Natural killer cell (primary cell): Measurements from ENCODE around the gene S100A12. TPM values are rescaled to one million over a fixed set of nuclear protein-coding genes. Genes with fewer than 3 reads are reported as not detected.

Source experiments
- ATAC-seq, 3 donors: fragments of 150-1000 bp in 2 of 3; fragments of 200-7000 bp in 1 of 3; cut with Tn5 transposase; 1 replicate in 1 of 3; 2 replicates in 2 of 3; pipeline ENCODE4 v1.10.0; 2021; ENCODE audit warnings: mild to moderate bottlenecking in 2 of 3, moderate library complexity in 2 of 3
- DNase-seq, 2 donors: peaks; one replicate each; pipeline versions ENCODE4 v3.0.0 to v3.0.0-alpha.2; 2013 to 2021; ENCODE audit warnings: mixed read lengths in 1 of 2
- H3K27ac ChIP-seq: one replicate; pipeline ENCODE4 v1.5.1; 2013; ENCODE audit warnings: mild to moderate bottlenecking, low read length
- H3K27me3 ChIP-seq: one replicate; pipeline ENCODE4 v1.6.1; 2013; ENCODE audit warnings: low read length; ENCODE audit not compliant: control insufficient read depth, insufficient read depth
- H3K36me3 ChIP-seq: one replicate; pipeline ENCODE4 v1.6.1; 2013; ENCODE audit warnings: low read length; ENCODE audit not compliant: control insufficient read depth, insufficient read depth
- H3K4me1 ChIP-seq: one replicate; pipeline ENCODE4 v1.6.1; 2013; ENCODE audit warnings: low read length; ENCODE audit not compliant: control insufficient read depth, insufficient read depth
- H3K4me3 ChIP-seq: one replicate; pipeline ENCODE4 v1.5.1; 2013; ENCODE audit warnings: low read length
- H3K9me3 ChIP-seq: one replicate; pipeline ENCODE4 v1.6.1; 2013; ENCODE audit warnings: low read length; ENCODE audit not compliant: control insufficient read depth, insufficient read depth
- H3K27ac Mint-ChIP-seq, 2 donors: one replicate each; pipeline ENCODE4 v1.8.0; 2022; ENCODE audit warnings: mild to moderate bottlenecking in 2 of 2, mixed read lengths in 2 of 2, moderate library complexity in 1 of 2
- H3K27me3 Mint-ChIP-seq, 2 donors: one replicate each; pipeline ENCODE4 v1.8.0; 2022; ENCODE audit warnings: low read depth in 2 of 2, mixed read lengths in 2 of 2
- H3K36me3 Mint-ChIP-seq: one replicate; pipeline ENCODE4 v1.8.0; 2022; ENCODE audit warnings: mixed read lengths
- H3K4me1 Mint-ChIP-seq, 2 donors: one replicate each; pipeline ENCODE4 v1.8.0; 2022; ENCODE audit warnings: mixed read lengths in 2 of 2
- H3K4me3 Mint-ChIP-seq: one replicate; pipeline ENCODE4 v1.8.0; 2022; ENCODE audit warnings: mild to moderate bottlenecking, moderate library complexity, mixed read lengths
- H3K9me3 Mint-ChIP-seq, 2 donors: one replicate each; pipeline ENCODE4 v1.8.0; 2022; ENCODE audit warnings: mixed read lengths in 2 of 2
- CTCF ChIP-seq: fragments of 200-600 bp; IDR thresholded peaks from one replicate; pipeline ENCODE4 v1.8.0; 2022; ENCODE audit warnings: antibody characterized with exemption
- WGBS: methylation state at CpG from one replicate; pipeline ENCODE4 v1.1.7; 2013; ENCODE audit warnings: missing lambda C conversion rate; ENCODE audit not compliant: insufficient coverage; 5-methylcytosine and 5-hydroxymethylcytosine counted together
- intact Hi-C: fragments of 100-400 bp; cut with micrococcal nuclease; formaldehyde crosslinking; loops from one replicate; pipeline ENCODE4 v1.14.2; 2022
- total RNA-seq, 4 donors: library from RNA; stranded (reverse); fragments of 120-200 nt in 1 of 4; gene quantifications; one replicate each; pipeline versions ENCODE4 v1.2.3 to v1.2.4, GENCODE V29; 2013 to 2022

Gene S100A12
- total RNA-seq, 3 donors from 2014 or later (not counting 1 experiment from before 2014, with no cell fraction given), result 11.4 to 20.4 TPM; not detected in 1

- no peak for TF ChIP-seq CTCF
- Histone ChIP-seq H3K4me1 (peaks cover 12% of the 10 kb centered on the region), H3K27me3 (no peaks in the 10 kb centered on the region), H3K36me3 (no peaks in the 10 kb centered on the region), H3K27ac (no peak overlapping the region), H3K4me3 (no peak overlapping the region), H3K9me3 (no peaks in the 10 kb centered on the region)
- H3K4me3 Mint-ChIP-seq, result no peak overlapping the region
- H3K36me3 Mint-ChIP-seq, result no peaks in the 10 kb centered on the region
- ATAC-seq, result no peak
- WGBS, result 10% methylated on average over 6 of the region's 6 CpGs
- peaks cover 33 to 40% of the 10 kb centered on the region in 2 donors for H3K27me3 Mint-ChIP-seq
- peak in 1 of 2 donors; percentile 25 for DNase-seq
- no peaks in the 10 kb centered on the region for H3K9me3 Mint-ChIP-seq
- no peak overlapping the region for H3K27ac Mint-ChIP-seq
- H3K4me1 Mint-ChIP-seq, result peaks cover 0 to 4% of the 10 kb centered on the region in 2 donors
- intact Hi-C loops, result no loop called here
Measured at GRCh38 chr1:153339802-153340201, 35.6 kb downstream of the S100A12 start.

GRCh38 chr1:153337980-153338853, 37.2 kb downstream of the S100A12 start:
- Mint-ChIP-seq H3K4me1 (no peaks in the 10 kb centered on the region), H3K27ac (no peak overlapping the region), H3K36me3 (no peaks in the 10 kb centered on the region), H3K4me3 (no peak overlapping the region), H3K9me3 (no peaks in the 10 kb centered on the region), H3K27me3 (peaks cover 21 to 32% of the 10 kb centered on the region in 2 donors)
- H3K27me3 ChIP-seq, result no peaks in the 10 kb centered on the region
- H3K4me1 ChIP-seq, result peaks cover 7% of the 10 kb centered on the region
- H3K36me3 ChIP-seq, result no peaks in the 10 kb centered on the region
- intact Hi-C loops, result no loop called here
- no peak for ATAC-seq
- no peak overlapping the region for H3K27ac ChIP-seq
- no peak overlapping the region for H3K4me3 ChIP-seq
- no peak for TF ChIP-seq CTCF
- no peak for DNase-seq
- whole genome bisulfite sequencing, result 90% methylated on average over 8 of the region's 8 CpGs
- H3K9me3 ChIP-seq, result no peaks in the 10 kb centered on the region

GRCh38 chr1:153336650-153337049, 38.8 kb downstream of the S100A12 start:
- Histone ChIP-seq H3K27ac (no peak overlapping the region), H3K9me3 (no peaks in the 10 kb centered on the region), H3K4me1 (peaks cover 7% of the 10 kb centered on the region), H3K36me3 (no peaks in the 10 kb centered on the region), H3K27me3 (no peaks in the 10 kb centered on the region), H3K4me3 (no peak overlapping the region)
- Mint-ChIP-seq H3K4me1 (no peaks in the 10 kb centered on the region), H3K36me3 (no peaks in the 10 kb centered on the region), H3K9me3 (peaks cover 0 to 2% of the 10 kb centered on the region in 2 donors), H3K27me3 (peaks cover 22 to 29% of the 10 kb centered on the region in 2 donors), H3K27ac (no peak overlapping the region), H3K4me3 (no peak overlapping the region)
- DNase-seq (no peak), ATAC-seq (no peak)
- no peak for TF ChIP-seq CTCF
- intact Hi-C loops, result no loop called here
